Progenitor cell of endocrine pancreas (in vitro differentiated cells): Measurements from ENCODE around the gene SEMA4A. TPM values are rescaled to one million over a fixed set of nuclear protein-coding genes. Genes with fewer than 3 reads are reported as not detected.
A peak's percentile ranks its signal among the peaks of the same experiment; 100 is the strongest.
"Not testable (repeated sequence)": the region's sequence is repeated elsewhere in the genome, so short reads cannot be mapped to it uniquely, and the experiment has no call there.

ENCODE experiments used
- DNase-seq: peaks from one replicate; pipeline ENCODE4 v3.0.0; 2021; ENCODE audit warnings: low spot score; ENCODE audit not compliant: unreplicated experiment
- H3K27ac Mint-ChIP-seq: 2 replicates; pipeline ENCODE4 v1.8.0; 2021; ENCODE audit warnings: mild to moderate bottlenecking, moderate library complexity, mixed read lengths
- H3K27me3 Mint-ChIP-seq: 2 replicates; pipeline ENCODE4 v1.8.0; 2021; ENCODE audit warnings: mixed read lengths
- H3K36me3 Mint-ChIP-seq: 2 replicates; pipeline ENCODE4 v1.8.0; 2022; ENCODE audit warnings: mixed read lengths; ENCODE audit not compliant: insufficient read depth
- H3K4me1 Mint-ChIP-seq: 2 replicates; pipeline ENCODE4 v1.8.0; 2021; ENCODE audit warnings: low read depth, mixed read lengths
- H3K4me3 Mint-ChIP-seq: 2 replicates; pipeline ENCODE4 v1.8.0; 2021; ENCODE audit warnings: low read depth, mild to moderate bottlenecking, moderate library complexity, mixed read lengths
- H3K9me3 Mint-ChIP-seq: 2 replicates; pipeline ENCODE4 v1.8.0; 2021; ENCODE audit warnings: low read depth, mixed read lengths
- CTCF ChIP-seq: fragments of 200-600 bp; sonication (generic); IDR thresholded peaks from one replicate; pipeline ENCODE4 v1.5.0; 2021; ENCODE audit warnings: antibody characterized with exemption, mild to moderate bottlenecking; ENCODE audit not compliant: unreplicated experiment
- total RNA-seq: library from RNA; stranded (reverse); gene quantifications from 2 replicates; pipeline ENCODE4 v1.2.1, GENCODE V29; 2021

The SEMA4A gene
- total RNA-seq, 1 donor from 2014 or later, result 2.1 TPM

GRCh38 chr1:156124557-156125483 is 28.6 kb upstream of the SEMA4A start:
- no peak for DNase-seq
- peak overlapping the region; percentile 94 for H3K27ac Mint-ChIP-seq
- TF ChIP-seq CTCF, result no peak

GRCh38 chr1:156125544-156125943 is 27.8 kb upstream of the SEMA4A start:
- DNase-seq, H3K9me3 Mint-ChIP-seq, H3K27me3 Mint-ChIP-seq, H3K4me3 Mint-ChIP-seq, H3K27ac Mint-ChIP-seq, H3K36me3 Mint-ChIP-seq: not testable (repeated sequence)
- peaks cover 32% of the 10 kb centered on the region for H3K4me1 Mint-ChIP-seq

More at GRCh38 chr1:156124557-156125483, 28.6 kb upstream of the SEMA4A start:
- no peaks in the 10 kb centered on the region for H3K9me3 Mint-ChIP-seq
- H3K4me3 Mint-ChIP-seq, result no peak overlapping the region
- H3K36me3 Mint-ChIP-seq, result peaks cover 6% of the 10 kb centered on the region
- H3K27me3 Mint-ChIP-seq, result no peaks in the 10 kb centered on the region
- H3K4me1 Mint-ChIP-seq, result peaks cover 28% of the 10 kb centered on the region

GRCh38 chr1:156126043-156126629 is 27.2 kb upstream of the SEMA4A start:
- Mint-ChIP-seq H3K27ac (no peak overlapping the region), H3K36me3 (peaks cover 5% of the 10 kb centered on the region), H3K27me3 (no peaks in the 10 kb centered on the region), H3K9me3 (no peaks in the 10 kb centered on the region), H3K4me1 (peaks cover 32% of the 10 kb centered on the region), H3K4me3 (no peak overlapping the region)
- no peak for DNase-seq
- peak; percentile 44 for TF ChIP-seq CTCF

GRCh38 chr1:156126630-156127534 is 26.5 kb upstream of the SEMA4A start:
- no peak for TF ChIP-seq CTCF
- peaks cover 32% of the 10 kb centered on the region for H3K4me1 Mint-ChIP-seq
- no peak overlapping the region for H3K27ac Mint-ChIP-seq
- no peaks in the 10 kb centered on the region for H3K9me3 Mint-ChIP-seq
- peaks cover 7% of the 10 kb centered on the region for H3K36me3 Mint-ChIP-seq
- no peak for DNase-seq
- H3K27me3 Mint-ChIP-seq, result no peaks in the 10 kb centered on the region
- no peak overlapping the region for H3K4me3 Mint-ChIP-seq

- Mint-ChIP-seq H3K27me3 (no peaks in the 10 kb centered on the region), H3K27ac (peak overlapping the region; percentile 52), H3K36me3 (peaks cover 7% of the 10 kb centered on the region), H3K9me3 (no peaks in the 10 kb centered on the region), H3K4me1 (peaks cover 22% of the 10 kb centered on the region), H3K4me3 (no peak overlapping the region)
- TF ChIP-seq CTCF, result no peak
- DNase-seq, result no peak
Observed at GRCh38 chr1:156128308-156128653, 25.1 kb upstream of the SEMA4A start.
